Suprapubic skin (tissue), 4 donors: ENCODE results near the gene EHF. TPM values are rescaled to one million over a fixed set of nuclear protein-coding genes. Genes with fewer than 3 reads are reported as not detected.

Source experiments
- DNase-seq, 2 donors: peaks; one replicate each; pipeline ENCODE4 v3.0.0-alpha.2; 2019; ENCODE audit warnings: low spot score in 2 of 2
- H3K27ac ChIP-seq: fragments of 200-600 bp; sonication (generic); one replicate; pipeline ENCODE4 v1.5.1; 2019
- H3K27me3 ChIP-seq: fragments of 200-600 bp; sonication (generic); one replicate; pipeline ENCODE4 v1.5.1; 2019
- H3K36me3 ChIP-seq: fragments of 200-600 bp; sonication (generic); one replicate; pipeline ENCODE4 v1.5.1; 2019
- H3K4me1 ChIP-seq: fragments of 200-600 bp; sonication (generic); one replicate; pipeline ENCODE4 v1.5.1; 2019
- H3K4me3 ChIP-seq: fragments of 200-600 bp; sonication (generic); one replicate; pipeline ENCODE4 v1.5.1; 2019; ENCODE audit warnings: mild to moderate bottlenecking
- H3K9me3 ChIP-seq: fragments of 200-600 bp; sonication (generic); one replicate; pipeline ENCODE4 v1.5.1; 2019
- EP300 ChIP-seq: sonication (generic); formaldehyde crosslinking; IDR thresholded peaks from one replicate; pipeline ENCODE4 v1.6.1; 2017; ENCODE audit warnings: antibody characterized with exemption
- POLR2A ChIP-seq, 2 donors: fragments of 450-650 bp; IDR thresholded peaks; one replicate each; pipeline ENCODE4 v1.6.1; 2017; ENCODE audit warnings: antibody characterized with exemption in 2 of 2, mild to moderate bottlenecking in 2 of 2, moderate library complexity in 2 of 2
- POLR2AphosphoS5 ChIP-seq, 3 donors: sonication (generic); formaldehyde crosslinking; IDR thresholded peaks; one replicate each; pipeline ENCODE4 v1.6.1; 2017; ENCODE audit warnings: antibody characterized with exemption in 3 of 3
- whole genome bisulfite sequencing: methylation state at CpG from one replicate; pipeline ENCODE4 v1.1.5; 2018; 5-methylcytosine and 5-hydroxymethylcytosine counted together
- total RNA-seq, 4 donors: library from RNA; depleted of rRNA; stranded (reverse); fragments of >200 nt; gene quantifications; one replicate each; pipeline ENCODE4 v1.1.0, GENCODE V29; 2016
- TF ChIP-seq, protein P1 (sequence below), 2 donors: fragments of 200-600 bp in 1 of 2; fragments of 450-650 bp in 1 of 2; sonication (generic) in 1 of 2; IDR thresholded peaks; one replicate each; pipeline ENCODE4 v1.5.1; 2016 to 2019; ENCODE audit warnings: antibody characterized with exemption in 2 of 2, mild to moderate bottlenecking in 1 of 2, moderate library complexity in 1 of 2

Gene EHF
- total RNA-seq, 4 donors from 2014 or later = 99.2 to 138 (median 118) TPM

DNA sequence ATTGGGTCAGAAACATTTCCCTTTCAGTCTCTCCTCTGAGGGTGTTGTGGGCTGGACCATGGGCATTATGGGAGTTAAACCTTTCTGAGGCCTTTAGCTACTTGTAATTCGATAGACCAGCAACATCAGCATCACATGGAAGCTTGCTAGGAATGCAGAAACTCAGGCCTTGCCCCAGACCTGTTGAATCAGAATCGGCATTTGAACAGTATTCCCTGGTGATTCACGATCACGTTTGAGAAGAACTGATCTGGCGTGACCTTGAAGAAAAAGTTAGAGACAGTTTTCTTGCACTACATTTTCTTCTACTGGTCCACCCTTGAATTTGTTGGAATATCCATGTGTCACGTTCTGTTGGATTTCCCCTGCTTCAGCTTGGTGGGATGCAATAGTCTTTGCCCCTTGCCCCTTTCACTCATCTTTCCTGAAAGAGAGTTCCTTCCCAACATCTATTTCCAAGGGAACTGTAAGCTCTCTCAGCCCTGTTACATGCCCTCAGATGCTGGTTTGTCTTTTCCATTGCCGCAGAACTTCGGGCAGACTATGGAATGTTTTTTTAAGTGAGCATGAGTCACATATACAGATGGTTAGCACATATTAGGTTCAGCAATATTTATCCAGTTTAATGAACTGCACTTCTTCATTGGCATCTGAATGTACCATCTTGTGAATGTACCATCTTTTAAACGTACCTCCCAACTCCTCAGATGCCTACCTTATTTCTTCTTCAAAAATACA is 23.9 kb downstream of the EHF start:
- Histone ChIP-seq H3K4me3 (no peak overlapping the region), H3K36me3 (no peaks in the 10 kb centered on the region), H3K27me3 (no peaks in the 10 kb centered on the region), H3K27ac (peak overlapping the region; percentile 42), H3K9me3 (no peaks in the 10 kb centered on the region), H3K4me1 (peaks cover 72% of the 10 kb centered on the region)
- TF ChIP-seq EP300 = no peak
- no peak for TF ChIP-seq POLR2AphosphoS5 (IDR thresholded peaks at IDR 0.05)
- TF ChIP-seq, protein P1, sequence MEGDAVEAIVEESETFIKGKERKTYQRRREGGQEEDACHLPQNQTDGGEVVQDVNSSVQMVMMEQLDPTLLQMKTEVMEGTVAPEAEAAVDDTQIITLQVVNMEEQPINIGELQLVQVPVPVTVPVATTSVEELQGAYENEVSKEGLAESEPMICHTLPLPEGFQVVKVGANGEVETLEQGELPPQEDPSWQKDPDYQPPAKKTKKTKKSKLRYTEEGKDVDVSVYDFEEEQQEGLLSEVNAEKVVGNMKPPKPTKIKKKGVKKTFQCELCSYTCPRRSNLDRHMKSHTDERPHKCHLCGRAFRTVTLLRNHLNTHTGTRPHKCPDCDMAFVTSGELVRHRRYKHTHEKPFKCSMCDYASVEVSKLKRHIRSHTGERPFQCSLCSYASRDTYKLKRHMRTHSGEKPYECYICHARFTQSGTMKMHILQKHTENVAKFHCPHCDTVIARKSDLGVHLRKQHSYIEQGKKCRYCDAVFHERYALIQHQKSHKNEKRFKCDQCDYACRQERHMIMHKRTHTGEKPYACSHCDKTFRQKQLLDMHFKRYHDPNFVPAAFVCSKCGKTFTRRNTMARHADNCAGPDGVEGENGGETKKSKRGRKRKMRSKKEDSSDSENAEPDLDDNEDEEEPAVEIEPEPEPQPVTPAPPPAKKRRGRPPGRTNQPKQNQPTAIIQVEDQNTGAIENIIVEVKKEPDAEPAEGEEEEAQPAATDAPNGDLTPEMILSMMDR (IDR thresholded peaks at IDR 0.05) = no peak
- no peak for TF ChIP-seq POLR2A (IDR thresholded peaks at IDR 0.05)
- whole genome bisulfite sequencing = 66% methylated on average over 9 of the region's 9 CpGs
- no peak for DNase-seq

DNA sequence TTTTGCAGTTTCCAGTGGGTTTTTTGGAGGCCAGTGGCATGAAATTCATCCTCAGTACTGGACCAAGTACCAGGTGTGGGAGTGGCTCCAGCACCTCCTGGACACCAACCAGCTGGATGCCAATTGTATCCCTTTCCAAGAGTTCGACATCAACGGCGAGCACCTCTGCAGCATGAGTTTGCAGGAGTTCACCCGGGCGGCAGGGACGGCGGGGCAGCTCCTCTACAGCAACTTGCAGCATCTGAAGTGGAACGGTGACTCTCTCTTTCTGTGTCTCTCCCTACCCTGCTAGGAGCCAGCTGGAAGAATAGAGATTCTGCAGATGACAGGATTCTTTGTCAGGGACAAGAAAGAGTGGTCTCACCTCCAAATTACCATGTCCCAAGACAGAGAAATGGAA is 25.5 kb downstream of the EHF start:
- WGBS = 31% methylated on average over 8 of the region's 8 CpGs
- no peak for TF ChIP-seq EP300
- TF ChIP-seq POLR2A (IDR thresholded peaks at IDR 0.05) = no peak
- TF ChIP-seq, protein P1 (IDR thresholded peaks at IDR 0.05) = no peak
- no peak for TF ChIP-seq POLR2AphosphoS5 (IDR thresholded peaks at IDR 0.05)
- no peak overlapping the region for H3K4me3 ChIP-seq
- peak overlapping the region; percentile 44 for H3K27ac ChIP-seq
- H3K4me1 ChIP-seq = peaks cover 76% of the 10 kb centered on the region
- no peak for DNase-seq
- no peaks in the 10 kb centered on the region for H3K9me3 ChIP-seq
- H3K36me3 ChIP-seq = no peaks in the 10 kb centered on the region
- no peaks in the 10 kb centered on the region for H3K27me3 ChIP-seq

DNA sequence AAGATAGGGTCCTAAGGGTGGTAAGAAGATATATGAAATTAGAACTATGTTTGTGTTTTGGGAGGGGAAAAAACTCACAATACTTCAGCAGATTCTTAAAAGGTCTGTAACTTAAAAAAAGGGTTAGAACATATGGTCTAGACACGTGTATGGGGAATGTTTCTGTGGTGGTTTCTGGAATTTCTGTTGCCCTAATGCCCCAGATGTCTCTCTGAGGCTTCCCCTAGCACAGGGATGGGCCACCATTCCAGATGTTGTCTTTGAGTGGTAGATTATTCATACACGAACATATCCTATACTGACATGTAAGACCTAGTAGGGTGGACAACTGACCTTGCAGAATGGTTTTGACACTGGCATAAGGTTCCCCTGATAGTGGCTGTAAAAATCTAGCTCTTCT is 26.2 kb downstream of the EHF start:
- TF ChIP-seq, protein P1 (IDR thresholded peaks at IDR 0.05) = no peak
- TF ChIP-seq POLR2AphosphoS5 (IDR thresholded peaks at IDR 0.05) = no peak
- no peak for TF ChIP-seq EP300
- TF ChIP-seq POLR2A (IDR thresholded peaks at IDR 0.05) = no peak
- H3K9me3 ChIP-seq = no peaks in the 10 kb centered on the region
- no peaks in the 10 kb centered on the region for H3K36me3 ChIP-seq
- no peak overlapping the region for H3K4me3 ChIP-seq
- peak overlapping the region; percentile 44 for H3K27ac ChIP-seq
- no peaks in the 10 kb centered on the region for H3K27me3 ChIP-seq
- H3K4me1 ChIP-seq = peaks cover 76% of the 10 kb centered on the region
- WGBS = 44% methylated on average over 2 of the region's 2 CpGs
- no peak for DNase-seq

DNA sequence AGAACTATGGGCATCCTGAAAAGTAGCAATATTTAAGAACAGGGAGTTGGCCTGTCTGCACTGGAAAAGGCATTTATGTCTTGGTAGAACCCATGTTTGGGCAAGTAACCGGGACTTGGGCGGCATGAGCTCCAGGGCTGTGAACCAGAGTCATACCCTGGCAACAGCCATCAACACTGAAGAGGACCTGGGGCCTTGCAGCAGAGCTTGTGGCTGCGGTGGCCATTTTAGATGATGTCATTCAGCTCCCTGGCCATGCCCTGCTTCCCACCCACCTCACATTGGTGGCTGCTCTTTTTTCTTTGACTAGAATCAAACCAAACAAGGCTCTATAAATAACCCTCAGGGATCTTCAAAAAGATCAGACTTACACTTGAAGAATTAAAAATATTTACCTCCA is 26.6 kb downstream of the EHF start:
- no peak for DNase-seq
- no peak for TF ChIP-seq POLR2AphosphoS5 (IDR thresholded peaks at IDR 0.05)
- TF ChIP-seq POLR2A (IDR thresholded peaks at IDR 0.05) = no peak
- Histone ChIP-seq H3K36me3 (no peaks in the 10 kb centered on the region), H3K4me1 (peaks cover 76% of the 10 kb centered on the region), H3K9me3 (no peaks in the 10 kb centered on the region), H3K27ac (peak overlapping the region; percentile 44), H3K4me3 (no peak overlapping the region), H3K27me3 (no peaks in the 10 kb centered on the region)
- WGBS = 38% methylated on average over 3 of the region's 3 CpGs

DNA sequence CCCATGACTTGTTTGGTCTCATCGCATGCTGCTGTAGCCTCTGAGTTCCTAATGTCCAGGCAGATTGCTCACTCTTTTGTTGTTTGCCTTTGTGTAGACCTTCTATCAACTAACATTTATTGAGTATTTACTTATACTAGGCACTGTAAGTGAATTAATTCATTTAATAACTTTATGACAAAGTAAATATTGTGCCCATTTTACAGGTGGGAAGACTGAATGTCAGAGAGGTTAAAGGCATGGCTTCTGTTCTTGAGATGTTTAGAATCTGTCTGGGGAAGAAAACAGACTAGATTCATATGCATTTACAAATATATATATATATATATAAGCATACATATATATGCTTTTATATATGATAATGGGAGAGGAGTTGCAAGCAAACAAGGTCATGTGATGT is 27.1 kb downstream of the EHF start:
- TF ChIP-seq, protein P1 (IDR thresholded peaks at IDR 0.05) = no peak
- no peak for TF ChIP-seq POLR2AphosphoS5 (IDR thresholded peaks at IDR 0.05)
- TF ChIP-seq EP300 = no peak
- no peak for TF ChIP-seq POLR2A (IDR thresholded peaks at IDR 0.05)

More for the DNA sequence above, 27.1 kb downstream of the EHF start:
- Histone ChIP-seq H3K9me3 (no peaks in the 10 kb centered on the region), H3K4me1 (peaks cover 75% of the 10 kb centered on the region), H3K36me3 (no peaks in the 10 kb centered on the region), H3K27me3 (no peaks in the 10 kb centered on the region), H3K27ac (no peak overlapping the region), H3K4me3 (no peak overlapping the region)
- 96% methylated on average over 1 of the region's 1 CpG for WGBS
- DNase-seq = no peak
